GM23248 (cell line): ENCODE data around the gene RRP8.

Source experiments
- EZH2 ChIP-seq: fragments of 200-600 bp; sonication (generic); IDR thresholded peaks from 2 replicates; pipeline ENCODE4 v1.6.1; 2018; ENCODE audit warnings: antibody characterized with exemption, mild to moderate bottlenecking; ENCODE audit not compliant: insufficient read depth, poor library complexity, severe bottlenecking
- EZH2phosphoT487 ChIP-seq: fragments of 200-600 bp; sonication (generic); IDR thresholded peaks from 2 replicates; pipeline ENCODE4 v1.6.1; 2018; ENCODE audit warnings: antibody characterized with exemption, moderate library complexity, mild to moderate bottlenecking, low read depth; ENCODE audit not compliant: insufficient read depth

DNA sequence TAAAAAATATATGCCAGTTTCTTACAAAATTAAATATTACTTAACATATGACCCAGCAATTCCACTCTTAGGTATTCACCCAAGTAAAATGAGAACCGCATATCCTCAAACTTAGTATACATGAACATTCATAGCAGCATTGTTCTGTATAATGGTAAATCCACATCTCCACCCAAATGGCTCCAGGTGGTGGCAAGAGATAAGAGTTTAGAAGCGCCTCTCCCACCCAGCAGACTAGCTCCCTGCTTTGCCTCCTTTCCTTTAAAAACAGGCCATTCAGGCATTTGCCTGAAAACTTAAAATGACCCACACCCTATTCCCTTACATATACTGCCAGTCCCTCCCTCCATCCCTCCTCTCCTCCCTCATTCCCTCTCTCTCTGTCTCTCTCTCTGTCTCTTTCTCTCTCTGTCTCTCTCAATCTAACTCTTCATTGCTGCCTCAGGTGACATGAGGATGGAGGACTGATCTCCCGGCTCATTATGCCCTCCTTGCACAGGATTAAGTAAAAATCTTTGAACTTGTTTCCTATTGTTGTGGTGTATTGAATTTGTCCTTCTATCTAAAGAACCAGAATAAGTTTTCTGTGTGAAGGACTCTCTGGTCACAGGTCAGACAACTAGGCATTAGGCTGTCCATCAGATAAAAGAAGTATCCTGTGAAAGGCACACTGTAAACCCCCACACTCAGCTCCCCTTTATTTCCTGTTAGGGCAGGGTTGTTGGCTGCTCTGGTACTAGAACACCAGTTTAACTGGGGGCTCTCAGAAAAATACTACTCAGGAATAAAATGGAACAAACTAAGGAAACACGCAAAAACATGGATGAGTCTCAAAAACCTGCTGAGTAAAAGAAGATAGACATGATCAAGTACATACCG, 48.3 kb downstream of the RRP8 start:
- TF ChIP-seq EZH2 (no peak), EZH2phosphoT487 (no peak)
